ENCODE data around the gene SIRT1. TPM values are rescaled to one million over a fixed set of nuclear protein-coding genes. Genes with fewer than 3 reads are reported as not detected.

The SIRT1 gene
- total RNA-seq, 4 donors from 2014 or later, result 7.4 to 19.8 (median 7.7) TPM

GRCh38 chr10:67935223-67935622 is 50.8 kb downstream of the SIRT1 start:
- H3K4me3 ChIP-seq, result no peak overlapping the region
- no peaks in the 10 kb centered on the region for H3K4me1 ChIP-seq
- H3K36me3 ChIP-seq, result peaks cover 10 to 98% (median 14%) of the 10 kb centered on the region in 3 donors
- intact Hi-C loops (cut with DNase I), result no loop called here
- H3K9me3 ChIP-seq, result no peaks in the 10 kb centered on the region
- TF ChIP-seq POLR2A (IDR thresholded peaks at IDR 0.05) (no peak), CTCF (IDR thresholded peaks at IDR 0.05) (no peak)
- WGBS, 2 donors, result 98 to 100% methylated on average over 2 to 9 of the region's 9 CpGs
- H3K27ac ChIP-seq, result no peak overlapping the region
- DNase-seq, result no peak
- H3K27me3 ChIP-seq, result no peaks in the 10 kb centered on the region

GRCh38 chr10:67936416-67936815 is 52.0 kb downstream of the SIRT1 start:
- H3K27me3 ChIP-seq, result no peaks in the 10 kb centered on the region
- H3K9me3 ChIP-seq, result no peaks in the 10 kb centered on the region
- intact Hi-C loops (cut with DNase I), result no loop called here
- H3K36me3 ChIP-seq, result peaks cover 9 to 96% (median 14%) of the 10 kb centered on the region in 3 donors
- no peak for DNase-seq
- no peak overlapping the region for H3K4me3 ChIP-seq
- 80 to 82% methylated on average over 1 of the region's 1 CpG for WGBS, 2 donors
- H3K4me1 ChIP-seq, result no peaks in the 10 kb centered on the region
- TF ChIP-seq POLR2A (IDR thresholded peaks at IDR 0.05), result no peak
- TF ChIP-seq CTCF (IDR thresholded peaks at IDR 0.05), result no peak
- no peak overlapping the region for H3K27ac ChIP-seq

- intact Hi-C loops (cut with DNase I), result no loop called here
- Histone ChIP-seq H3K4me1 (no peaks in the 10 kb centered on the region), H3K36me3 (peaks cover 4 to 90% (median 5%) of the 10 kb centered on the region in 3 donors), H3K4me3 (no peak overlapping the region), H3K27ac (no peak overlapping the region), H3K27me3 (no peaks in the 10 kb centered on the region), H3K9me3 (no peaks in the 10 kb centered on the region)
- no peak for DNase-seq
- TF ChIP-seq POLR2A (IDR thresholded peaks at IDR 0.05), result no peak
- TF ChIP-seq CTCF (IDR thresholded peaks at IDR 0.05), result no peak
- 100% methylated on average over 2 of the region's 2 CpGs for WGBS, 2 donors
Observed at GRCh38 chr10:67943917-67944316, 59.5 kb downstream of the SIRT1 start.

GRCh38 chr10:67955614-67956013 is 71.2 kb downstream of the SIRT1 start:
- Histone ChIP-seq H3K36me3 (peaks cover 0 to 54% (median 0%) of the 10 kb centered on the region in 3 donors), H3K9me3 (no peaks in the 10 kb centered on the region), H3K27ac (no peak overlapping the region), H3K27me3 (no peaks in the 10 kb centered on the region), H3K4me3 (no peak overlapping the region), H3K4me1 (no peaks in the 10 kb centered on the region)
- WGBS, 2 donors, result 90 to 96% methylated on average over 6 of the region's 6 CpGs
- intact Hi-C loops (cut with DNase I), result no loop called here
- DNase-seq, result no peak
- TF ChIP-seq CTCF (IDR thresholded peaks at IDR 0.05), result no peak
- no peak for TF ChIP-seq POLR2A (IDR thresholded peaks at IDR 0.05)

- Histone ChIP-seq H3K27ac (no peak overlapping the region), H3K4me1 (no peaks in the 10 kb centered on the region), H3K36me3 (peaks cover 0 to 43% (median 0%) of the 10 kb centered on the region in 3 donors), H3K9me3 (no peaks in the 10 kb centered on the region), H3K4me3 (no peak overlapping the region), H3K27me3 (no peaks in the 10 kb centered on the region)
- WGBS, 2 donors, result 89 to 94% methylated on average over 8 of the region's 8 CpGs
- DNase-seq, result no peak
- intact Hi-C loops (cut with DNase I), result no loop called here
- TF ChIP-seq CTCF (IDR thresholded peaks at IDR 0.05), result no peak
- TF ChIP-seq POLR2A (IDR thresholded peaks at IDR 0.05), result no peak
Observed at GRCh38 chr10:67959839-67960476, 75.5 kb downstream of the SIRT1 start.
